Ovary (tissue), 9 donors: ENCODE data around the gene RPS6KB1. TPM values are rescaled to one million over a fixed set of nuclear protein-coding genes. Genes with fewer than 3 reads are reported as not detected.
A peak's percentile ranks its signal among the peaks of the same experiment; 100 is the strongest.

Experiments used
- DNase-seq, 5 donors: peaks; one replicate each; pipeline ENCODE4 v3.0.0-alpha.2; 2019 to 2020
- H3K27ac ChIP-seq, 2 donors: fragments of 200-600 bp; one replicate each; pipeline versions ENCODE4 v1.5.1 to v1.8.0; 2019 to 2022
- H3K27me3 ChIP-seq: fragments of 200-600 bp; one replicate; pipeline ENCODE4 v1.8.0; 2022
- H3K36me3 ChIP-seq: fragments of 200-600 bp; sonication (generic); one replicate; pipeline ENCODE4 v1.5.1; 2019
- H3K4me1 ChIP-seq: one replicate; pipeline ENCODE4 v1.8.1; 2013; ENCODE audit warnings: mild to moderate bottlenecking, moderate library complexity; ENCODE audit not compliant: insufficient read depth
- H3K4me3 ChIP-seq: fragments of 200-600 bp; sonication (generic); one replicate; pipeline ENCODE4 v1.5.1; 2017
- H3K9me3 ChIP-seq, 2 donors: fragments of 200-600 bp in 1 of 2; sonication (generic) in 1 of 2; one replicate each; pipeline versions ENCODE4 v1.5.1 to v1.8.1; 2013 to 2019; ENCODE audit warnings: mild to moderate bottlenecking in 1 of 2, moderate library complexity in 1 of 2
- CTCF ChIP-seq, 3 donors: fragments of 450-650 bp in 2 of 3; fragments of 200-600 bp in 1 of 3; IDR thresholded peaks; one replicate each; pipeline versions ENCODE4 v1.5.1 to v1.8.0; 2016 to 2022; ENCODE audit warnings: antibody characterized with exemption in 3 of 3, mild to moderate bottlenecking in 1 of 3
- EP300 ChIP-seq: sonication (generic); formaldehyde crosslinking; IDR thresholded peaks from one replicate; pipeline ENCODE4 v1.6.1; 2017; ENCODE audit warnings: antibody characterized with exemption
- POLR2A ChIP-seq: fragments of 450-650 bp; IDR thresholded peaks from one replicate; pipeline ENCODE4 v1.6.1; 2017; ENCODE audit warnings: antibody characterized with exemption, mild to moderate bottlenecking, moderate library complexity
- WGBS, 3 donors: extraction: QIAGEN DNeasy Blood & Tissue Kit in 1 of 3; methylation state at CpG; one replicate each; pipeline versions ENCODE4 v1.1.5 to v1.1.7; 2013 to 2017; 5-methylcytosine and 5-hydroxymethylcytosine counted together
- intact Hi-C, 4 donors: fragments of 100-400 bp; cut with DNase I; formaldehyde crosslinking; loops; one replicate each; pipeline versions ENCODE4 v1.11.0 to v1.15.1; 2022 to 2023
- polyA plus RNA-seq, 2 donors: library from polyadenylated mRNA; stranded (reverse); fragments of 200-250 nt in 1 of 2; fragments of 350-450 nt in 1 of 2; fragmentation: Illumina TruSeq in 1 of 2; extraction: RNeasy Lipid Tissue Mini Kit (QIAGEN cat#74804) in 1 of 2; gene quantifications; one replicate each; pipeline ENCODE4 v1.2.3, GENCODE V29; 2013 to 2014
- total RNA-seq, 7 donors: library from RNA; depleted of rRNA in 2 of 7; stranded (reverse); fragments of >200 nt in 2 of 7; fragmentation: NEBNext Ultra II Directional in 3 of 7; extraction: Animal tissue kit (Norgen Biotek cat#: 25700) in 3 of 7; gene quantifications; one replicate each; pipeline versions ENCODE4 v1.1.0 to v1.2.4, GENCODE V29; 2016 to 2023
- donor health status: DM: no; HTN: no; CAD: no; lungs with moderate emphysema.
- donor health status: DM: no; HTN: no; CAD: no.
- donor health status: Bipolar disorder and iron deficiency.
- donor health status: DM: yes; HTN: yes; CAD: no.
- donor health status: DM: no; HTN: no; CAD: no.
- donor health status: DM: yes; HTN: yes; CAD: no.

The RPS6KB1 gene
- total and polyA plus RNA-seq, 9 donors: 14.8 to 46.2 (median 40.7) TPM

- H3K36me3 ChIP-seq: no peaks in the 10 kb centered on the region
- H3K4me3 ChIP-seq: no peak overlapping the region
- no peak for DNase-seq
- peaks cover 3% of the 10 kb centered on the region for H3K4me1 ChIP-seq
- no peaks in the 10 kb centered on the region for H3K27me3 ChIP-seq
- TF ChIP-seq CTCF (IDR thresholded peaks at IDR 0.05) (no peak), EP300 (no peak), POLR2A (no peak)
- intact Hi-C loops: no loop called here
- H3K27ac ChIP-seq: no peak overlapping the region
- no peaks in the 10 kb centered on the region for H3K9me3 ChIP-seq
- WGBS, 3 donors: 94 to 99% (median 98%) methylated on average over 2 of the region's 2 CpGs
These were observed 2.2 kb upstream of the RPS6KB1 start for GRCh38 chr17:59890720-59891119.

- Histone ChIP-seq H3K4me1 (peaks cover 3% of the 10 kb centered on the region), H3K27me3 (no peaks in the 10 kb centered on the region), H3K36me3 (no peaks in the 10 kb centered on the region), H3K4me3 (peak overlapping the region; percentile 93), H3K27ac (no peak overlapping the region), H3K9me3 (no peaks in the 10 kb centered on the region)
- DNase-seq: peak in 1 of 5 donors; percentile 21
- TF ChIP-seq CTCF (IDR thresholded peaks at IDR 0.05) (no peak), EP300 (no peak), POLR2A (no peak)
- intact Hi-C loops: no loop called here
- WGBS, 3 donors: 3 to 5% (median 3%) methylated on average over 25 of the region's 25 CpGs
These were observed 534 bp upstream of the RPS6KB1 start for GRCh38 chr17:59892251-59892923.

- H3K4me3 ChIP-seq: peak overlapping the region; percentile 93
- peaks cover 3% of the 10 kb centered on the region for H3K4me1 ChIP-seq
- no peak for DNase-seq
- intact Hi-C loops: no loop called here
- no peaks in the 10 kb centered on the region for H3K27me3 ChIP-seq
- H3K36me3 ChIP-seq: no peaks in the 10 kb centered on the region
- no peak for TF ChIP-seq POLR2A
- no peak for TF ChIP-seq EP300
- TF ChIP-seq CTCF (IDR thresholded peaks at IDR 0.05): no peak
- WGBS, 3 donors: 0 to 1% (median 0%) methylated on average over 11 of the region's 11 CpGs
- no peaks in the 10 kb centered on the region for H3K9me3 ChIP-seq
- H3K27ac ChIP-seq: peak overlapping the region; percentile 80 to 84
These were observed 767 bp downstream of the RPS6KB1 start for GRCh38 chr17:59893676-59894100.

GRCh38 chr17:59897090-59897489, 4.2 kb downstream of the RPS6KB1 start:
- WGBS, 3 donors: 78 to 85% (median 83%) methylated on average over 4 of the region's 4 CpGs
- Histone ChIP-seq H3K36me3 (no peaks in the 10 kb centered on the region), H3K27ac (no peak overlapping the region), H3K4me3 (no peak overlapping the region), H3K27me3 (no peaks in the 10 kb centered on the region), H3K4me1 (no peaks in the 10 kb centered on the region), H3K9me3 (no peaks in the 10 kb centered on the region)
- DNase-seq: no peak
- intact Hi-C loops: no loop called here
- no peak for TF ChIP-seq EP300
- no peak for TF ChIP-seq CTCF (IDR thresholded peaks at IDR 0.05)
- no peak for TF ChIP-seq POLR2A
